Dermis microvascular lymphatic vessel endothelial cell (primary cell): ENCODE results near the gene CDC6. TPM values are rescaled to one million over a fixed set of nuclear protein-coding genes. Genes with fewer than 3 reads are reported as not detected.
A peak's percentile ranks its signal among the peaks of the same experiment; 100 is the strongest.
"Not testable (repeated sequence)": the region's sequence is repeated elsewhere in the genome, so short reads cannot be mapped to it uniquely, and the experiment has no call there.

ENCODE experiments used
- DNase-seq, 2 donors: peaks; one replicate each; pipeline versions ENCODE4 v3.0.0 to v3.0.0-alpha.2; 2010; ENCODE audit warnings: low read depth in 2 of 2
- total RNA-seq: library from RNA; depleted of rRNA; stranded (reverse); fragments of >200 nt; gene quantifications from 2 replicates; pipeline ENCODE4 v1.2.1, GENCODE V29; 2014

Gene CDC6
- total RNA-seq, 1 donor from 2014 or later, result 15.3 TPM

- DNase-seq, result no peak
Observed at GRCh38 chr17:40287159-40287493, 553 bp upstream of the CDC6 start.

- DNase-seq, result peak; percentile 90 to 92
Observed at GRCh38 chr17:40290629-40291280, 3.1 kb downstream of the CDC6 start.

DNA sequence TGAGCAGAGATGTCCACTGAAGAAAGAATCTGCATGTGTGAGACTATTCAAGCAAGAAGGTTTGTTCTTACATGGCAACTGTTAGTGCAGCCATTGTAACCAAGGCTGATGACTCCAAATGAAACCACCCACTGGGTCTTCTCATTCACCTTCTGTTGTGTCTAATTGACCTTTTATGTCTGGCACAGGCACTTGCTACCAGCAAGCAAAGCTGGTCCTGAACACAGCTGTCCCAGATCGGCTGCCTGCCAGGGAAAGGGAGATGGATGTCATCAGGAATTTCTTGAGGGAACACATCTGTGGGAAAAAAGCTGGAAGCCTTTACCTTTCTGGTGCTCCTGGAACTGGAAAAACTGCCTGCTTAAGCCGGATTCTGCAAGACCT, 3.6 kb downstream of the CDC6 start:
- DNase-seq, result no peak

DNA sequence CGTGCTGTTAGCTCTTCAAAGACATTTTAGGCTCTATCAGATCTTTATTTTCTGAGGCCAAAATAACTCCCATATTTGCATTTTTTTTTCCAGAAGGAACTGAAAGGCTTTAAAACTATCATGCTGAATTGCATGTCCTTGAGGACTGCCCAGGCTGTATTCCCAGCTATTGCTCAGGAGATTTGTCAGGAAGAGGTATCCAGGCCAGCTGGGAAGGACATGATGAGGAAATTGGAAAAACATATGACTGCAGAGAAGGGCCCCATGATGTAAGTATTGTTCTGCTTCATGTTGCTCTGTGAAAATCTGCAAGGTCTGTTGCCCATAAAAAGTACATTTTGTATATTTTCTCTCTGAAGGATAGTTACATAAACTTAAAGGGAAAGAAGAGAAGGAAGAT, 5.7 kb downstream of the CDC6 start:
- DNase-seq, result peak; percentile 22 to 45

GRCh38 chr17:40295488-40296436, 8.1 kb downstream of the CDC6 start:
- no peak for DNase-seq

GRCh38 chr17:40297511-40297910, 9.8 kb downstream of the CDC6 start:
- no peak for DNase-seq

DNA sequence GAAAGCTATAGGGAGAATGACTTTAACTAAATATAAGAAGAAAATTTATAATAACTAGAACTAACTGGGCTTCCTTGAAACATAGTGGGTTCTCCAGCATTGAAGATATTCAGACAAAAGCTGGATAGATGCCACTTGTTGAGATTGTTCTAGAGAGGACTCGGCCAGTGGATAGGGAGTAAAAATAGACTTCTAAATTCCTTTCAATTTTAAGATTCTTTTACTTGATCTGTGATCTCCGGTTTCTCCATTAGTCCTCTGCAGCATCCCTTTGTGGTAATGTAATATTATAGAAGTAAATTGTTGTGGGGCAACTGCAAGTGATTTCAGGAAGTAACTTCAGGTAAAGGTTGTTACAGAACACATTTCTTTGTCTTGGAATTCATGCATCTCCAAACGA, 11.0 kb downstream of the CDC6 start:
- no peak for DNase-seq

DNA sequence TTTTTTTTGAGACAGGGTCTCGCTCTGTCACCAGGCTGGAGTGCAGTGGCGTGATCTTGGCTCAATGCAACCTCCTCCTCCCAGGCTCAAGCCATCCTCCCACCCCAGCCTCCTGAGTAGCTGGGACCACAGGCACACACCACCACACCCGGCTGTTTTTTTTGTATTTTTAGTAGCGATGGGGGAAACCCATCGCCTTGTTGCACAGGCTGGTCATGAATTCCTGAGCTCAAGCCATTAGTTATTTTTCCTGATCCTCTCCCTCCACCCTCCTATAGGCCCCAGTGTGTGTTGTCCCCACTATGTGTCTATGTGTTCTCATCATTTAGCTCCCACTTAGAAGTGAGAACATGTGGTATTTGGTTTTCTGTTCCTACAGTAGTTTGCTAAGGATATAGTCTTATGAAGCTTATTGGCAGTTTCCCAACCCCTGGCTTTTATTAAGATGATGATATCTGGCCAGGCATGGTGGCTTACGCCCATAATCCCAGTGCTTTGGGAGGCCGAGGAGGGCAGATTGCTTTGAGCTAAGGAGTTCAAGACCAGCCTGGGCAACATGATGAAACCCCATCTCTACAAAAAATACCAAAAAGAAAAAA, 11.6 kb downstream of the CDC6 start:
- not testable (repeated sequence) for DNase-seq

GRCh38 chr17:40301315-40301714, 13.6 kb downstream of the CDC6 start:
- DNase-seq, result peak in 1 of 2 donors; percentile 49

- peak in 1 of 2 donors; percentile 70 for DNase-seq
Observed at GRCh38 chr17:40303009-40303657, 15.5 kb downstream of the CDC6 start.

DNA sequence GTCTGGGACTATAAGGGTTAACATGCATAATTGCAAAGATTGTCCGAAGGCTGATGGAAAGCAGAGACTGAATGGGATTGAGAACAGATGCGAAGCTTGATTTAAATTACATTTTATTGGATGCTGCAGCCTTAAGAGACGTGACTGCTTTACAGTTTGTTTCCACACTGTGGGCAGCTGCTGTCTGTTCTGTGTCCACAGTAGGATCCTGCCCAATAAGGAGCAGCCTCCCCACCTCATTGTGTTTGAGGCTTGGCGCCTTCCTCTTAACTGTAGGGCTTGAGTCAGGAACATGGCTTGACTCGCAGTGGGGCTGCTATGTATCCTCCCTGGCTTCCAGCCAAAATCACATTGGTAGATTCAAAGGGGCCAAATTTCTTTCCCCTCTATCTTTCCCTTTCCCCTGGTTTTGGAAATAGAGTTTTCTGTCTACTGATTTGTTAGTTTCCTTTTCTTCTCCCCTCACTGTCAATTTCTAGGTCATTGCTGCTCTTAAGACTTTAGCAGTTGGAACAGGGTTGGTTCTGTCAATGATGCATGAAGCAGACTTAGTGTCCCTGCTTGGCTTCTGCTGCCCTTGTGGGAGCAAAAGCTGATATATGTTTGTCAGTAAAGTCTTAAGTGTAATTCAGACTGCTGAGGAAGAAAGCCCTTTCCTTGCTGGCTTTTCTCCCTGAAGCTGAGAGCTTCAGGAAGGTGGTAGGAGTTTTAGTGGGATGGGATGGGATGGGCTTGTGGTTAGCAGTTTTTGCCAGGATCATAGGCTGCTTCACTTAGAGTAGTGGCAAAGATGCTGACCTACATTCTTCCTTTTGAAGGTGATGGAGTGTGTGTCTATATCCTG, 16.3 kb downstream of the CDC6 start:
- DNase-seq, result peak in 1 of 2 donors; percentile 52

GRCh38 chr17:40304552-40304863, 16.8 kb downstream of the CDC6 start:
- not testable (repeated sequence) for DNase-seq

DNA sequence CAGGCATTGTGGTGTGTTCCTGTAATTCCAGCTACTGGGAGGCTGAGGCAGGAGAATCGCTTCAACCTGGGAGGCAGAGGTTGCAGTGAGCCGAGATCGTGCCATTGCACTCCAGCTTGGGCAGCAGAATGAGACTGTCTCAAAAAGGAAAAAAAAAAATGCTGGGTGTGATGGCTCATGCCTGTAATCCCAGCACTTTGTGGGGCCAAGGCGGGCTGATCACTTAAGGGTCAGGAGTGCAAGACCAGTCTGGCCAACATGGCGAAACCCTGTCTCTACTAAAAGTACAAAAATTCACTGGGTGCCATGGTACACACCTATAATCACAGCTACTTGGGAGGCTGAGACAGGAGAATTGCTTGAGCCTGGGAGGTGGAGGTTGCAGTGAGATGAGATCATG, 17.2 kb downstream of the CDC6 start:
- DNase-seq, result not testable (repeated sequence)

GRCh38 chr17:40306395-40306794, 18.7 kb downstream of the CDC6 start:
- DNase-seq, result no peak

DNA sequence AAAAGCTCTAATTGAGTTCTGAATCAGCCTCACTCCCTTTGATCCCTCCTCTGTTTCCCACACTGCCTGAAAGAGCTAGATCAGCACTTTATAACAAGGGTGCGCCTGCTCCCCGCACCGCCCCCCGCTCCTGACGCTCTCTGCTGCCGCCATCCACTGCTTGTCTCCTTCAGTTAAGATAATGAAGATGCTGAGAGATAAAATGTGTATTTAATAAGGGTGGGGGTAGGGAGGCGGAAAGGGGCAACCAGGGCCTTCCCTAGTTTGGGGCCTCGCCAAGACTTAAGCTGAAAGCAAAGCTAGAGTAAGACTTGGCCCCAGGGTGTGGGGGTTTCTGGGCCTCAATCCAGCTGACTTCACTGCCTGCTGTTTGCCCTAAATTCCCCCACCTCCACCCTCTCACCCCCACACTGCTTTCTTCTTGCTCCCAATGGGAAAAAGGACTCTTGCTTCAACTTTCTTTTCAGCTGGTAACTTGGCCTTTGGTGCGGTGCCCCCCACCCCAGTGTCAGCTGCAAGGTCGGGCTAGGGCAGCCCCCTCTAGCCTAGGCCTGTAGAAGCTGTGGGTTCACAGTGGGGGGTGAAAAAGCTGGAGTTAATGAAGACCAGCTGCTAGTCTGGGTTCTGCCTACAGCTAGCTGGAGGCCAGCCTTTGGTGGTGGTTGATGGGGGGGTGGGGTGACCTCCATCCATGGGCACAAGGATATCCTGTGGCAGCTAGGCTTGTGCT, 19.5 kb downstream of the CDC6 start:
- DNase-seq, result no peak

GRCh38 chr17:40307740-40308239, 20.1 kb downstream of the CDC6 start:
- DNase-seq, result no peak

DNA sequence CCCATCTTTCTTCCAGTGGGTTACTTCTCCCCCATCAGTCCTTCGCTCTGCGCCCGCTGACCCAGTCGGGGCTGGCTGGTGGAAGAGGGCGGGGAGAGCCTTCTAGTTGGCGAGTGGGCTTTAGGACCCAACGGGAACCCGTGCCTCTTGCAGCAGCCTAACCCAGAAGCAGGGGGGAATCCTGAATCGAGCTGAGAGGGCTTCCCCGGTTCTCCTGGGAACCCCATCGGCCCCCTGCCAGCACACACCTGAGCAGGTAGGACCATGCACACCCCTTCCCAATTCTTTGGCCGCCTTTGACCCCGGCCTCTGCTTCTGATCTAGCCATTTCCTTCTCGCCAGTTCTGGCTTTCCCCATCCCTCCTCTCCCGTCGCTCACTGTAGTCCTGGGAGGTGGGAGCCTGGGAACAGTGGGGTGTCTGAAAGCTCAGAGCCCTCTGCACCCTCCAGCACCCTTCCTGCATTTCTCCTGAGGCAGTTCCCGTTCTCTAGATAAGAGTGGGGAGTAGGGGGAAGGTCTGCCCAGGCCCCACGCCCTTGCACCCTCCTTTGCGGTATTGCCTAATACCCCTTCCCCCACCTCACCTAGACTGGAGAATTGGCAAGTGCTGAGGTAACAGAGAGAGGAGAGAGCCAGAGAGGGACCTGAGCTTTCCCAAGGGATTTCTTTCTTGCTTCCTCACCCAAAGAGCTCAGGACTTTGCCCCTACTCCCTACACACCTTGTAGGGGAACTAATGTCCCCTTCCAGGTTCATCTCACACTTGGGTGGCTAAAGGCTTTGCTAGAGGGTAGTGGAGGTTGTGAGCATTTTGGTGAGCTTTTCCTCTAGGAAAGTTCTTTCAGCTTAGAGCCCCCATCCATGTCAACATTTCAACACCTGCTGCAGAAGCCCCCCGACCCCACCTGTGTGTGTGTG, 21.6 kb downstream of the CDC6 start, which contains the start of gene RARA:
TSS of gene RARA (plus strand) at position 150 of the 918 bp plus-strand sequence. CDS start 22,039 bp downstream, outside the sequence.
- DNase-seq, result peak in 1 of 2 donors; percentile 42

GRCh38 chr17:40309949-40310510, 22.4 kb downstream of the CDC6 start:
- no peak for DNase-seq
